Stimulated activated CD8-positive, alpha-beta memory T cell treated with anti-CD3 and anti-CD28 coated beads, Interleukin-15, amount 100 ng/mL, for 4 hours (primary cell): ENCODE measurements around the gene RASSF6.
"Not testable (repeated sequence)": the region's sequence is repeated elsewhere in the genome, so short reads cannot be mapped to it uniquely, and the experiment has no call there.

ENCODE experiments used
- DNase-seq, 2 donors: peaks; one replicate each; pipeline ENCODE4 v3.0.0-alpha.2; 2020; ENCODE audit warnings: low read depth in 2 of 2

RASSF6 gene

GRCh38 chr4:73612032-73612431 lies 8.2 kb downstream of the RASSF6 start:
- no peak for DNase-seq

- DNase-seq: no peak
Observed at GRCh38 chr4:73609706-73610105, 10.5 kb downstream of the RASSF6 start.

GRCh38 chr4:73608689-73609594 lies 11.3 kb downstream of the RASSF6 start:
- no peak for DNase-seq

DNA sequence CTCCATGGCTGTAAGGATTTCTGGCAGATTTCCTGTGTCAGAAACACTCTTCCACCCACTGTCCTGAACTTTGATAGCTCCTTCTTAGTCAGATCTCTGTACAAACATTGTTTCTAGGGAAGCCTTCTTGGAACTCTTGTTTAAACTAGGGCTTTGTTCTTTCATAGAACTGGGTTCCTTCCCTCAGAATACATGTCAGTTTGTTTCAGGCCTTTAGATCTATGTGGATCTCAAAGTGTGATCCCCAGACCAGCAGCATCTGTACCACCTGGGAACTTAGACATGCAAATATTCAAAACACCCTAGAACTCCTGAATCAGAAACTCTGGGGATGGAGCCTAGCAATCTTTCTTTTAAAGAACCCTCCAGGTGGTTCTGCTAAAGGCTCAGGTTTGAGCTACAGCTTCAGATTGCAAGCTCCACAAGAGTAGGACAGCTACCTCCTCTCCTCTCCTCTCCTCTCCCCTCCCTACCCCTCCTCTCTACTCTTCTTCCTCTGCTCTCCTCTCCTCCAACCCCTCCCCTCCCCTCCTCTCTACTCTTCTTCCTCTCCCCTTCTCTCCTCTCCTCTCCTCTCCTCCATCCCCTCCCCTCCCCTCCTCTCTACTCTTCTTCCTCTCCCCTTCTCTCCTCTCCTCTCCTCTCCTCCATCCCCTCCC lies 12.7 kb downstream of the RASSF6 start:
- no peak for DNase-seq

- no peak for DNase-seq
Observed at GRCh38 chr4:73606465-73606974, 13.7 kb downstream of the RASSF6 start.

GRCh38 chr4:73603854-73604584 lies 16.2 kb downstream of the RASSF6 start:
- no peak for DNase-seq

GRCh38 chr4:73603271-73603710 lies 16.9 kb downstream of the RASSF6 start:
- DNase-seq: no peak

GRCh38 chr4:73600954-73601353 lies 19.3 kb downstream of the RASSF6 start:
- DNase-seq: no peak

GRCh38 chr4:73599182-73599581 lies 21.1 kb downstream of the RASSF6 start:
- no peak for DNase-seq

DNA sequence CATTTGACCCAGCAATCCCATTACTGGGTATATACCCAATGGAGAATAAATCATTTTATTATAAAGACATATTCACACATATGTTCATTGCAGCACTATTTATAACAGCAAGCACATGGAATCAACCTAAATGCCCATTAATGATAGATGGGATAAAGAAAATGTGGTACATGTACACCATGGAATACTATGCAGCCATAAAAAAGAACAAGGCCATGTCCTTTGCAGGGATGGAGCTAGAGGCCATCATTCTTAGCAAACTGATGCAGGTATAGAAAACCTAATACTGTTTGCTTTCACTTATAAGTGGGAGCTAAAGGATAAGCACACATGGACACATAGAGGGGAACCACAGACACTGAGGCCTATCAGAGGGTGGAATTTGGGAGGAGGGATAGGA lies 22.6 kb downstream of the RASSF6 start:
- no peak for DNase-seq

GRCh38 chr4:73597183-73597582 lies 23.1 kb downstream of the RASSF6 start:
- DNase-seq: not testable (repeated sequence)

DNA sequence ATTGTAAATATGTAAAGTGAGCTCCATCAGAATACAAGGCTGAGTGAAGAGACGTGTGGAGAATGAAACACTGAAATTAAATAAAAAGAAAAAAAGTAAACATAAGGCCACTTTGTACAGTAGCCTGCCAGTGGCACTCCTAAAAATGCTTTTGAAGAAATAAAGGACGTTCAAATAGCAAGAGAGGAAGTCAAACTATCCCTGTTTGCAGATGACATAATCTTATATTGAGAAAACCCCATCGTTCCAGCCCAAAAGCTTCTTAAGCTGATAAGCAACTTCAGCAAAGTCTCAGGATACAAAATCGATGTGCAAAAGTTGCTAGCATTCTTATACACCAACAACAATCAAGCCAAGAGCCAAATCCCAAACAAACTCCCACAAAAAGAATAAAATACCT lies 24.2 kb downstream of the RASSF6 start:
- no peak for DNase-seq

GRCh38 chr4:73593631-73594241 lies 26.5 kb downstream of the RASSF6 start:
- no peak for DNase-seq

GRCh38 chr4:73589887-73590801 lies 30.1 kb downstream of the RASSF6 start:
- DNase-seq: no peak

- no peak for DNase-seq
Observed at GRCh38 chr4:73589261-73589847, 30.9 kb downstream of the RASSF6 start.

DNA sequence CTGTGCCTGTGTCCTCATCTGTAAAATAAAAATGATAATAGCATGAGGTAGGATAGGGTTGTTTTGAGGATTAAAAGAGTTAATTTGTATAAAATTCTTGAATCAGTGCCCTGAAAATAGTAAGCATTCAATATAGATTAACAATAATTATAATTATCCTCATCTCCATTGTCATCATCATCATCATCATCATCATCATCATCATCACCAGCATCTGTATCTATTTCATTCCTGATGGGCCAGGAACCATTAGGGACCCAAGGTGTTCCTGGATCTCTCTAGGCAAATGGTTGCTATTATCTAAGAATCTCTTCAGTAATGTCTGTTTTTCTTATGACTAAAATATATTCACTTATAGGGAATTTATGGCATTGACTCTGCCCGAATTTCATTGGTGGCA lies 31.6 kb downstream of the RASSF6 start:
- DNase-seq: no peak

GRCh38 chr4:73586666-73587065 lies 33.6 kb downstream of the RASSF6 start:
- DNase-seq: no peak

- DNase-seq: no peak
Observed at GRCh38 chr4:73586040-73586439, 34.2 kb downstream of the RASSF6 start.

DNA sequence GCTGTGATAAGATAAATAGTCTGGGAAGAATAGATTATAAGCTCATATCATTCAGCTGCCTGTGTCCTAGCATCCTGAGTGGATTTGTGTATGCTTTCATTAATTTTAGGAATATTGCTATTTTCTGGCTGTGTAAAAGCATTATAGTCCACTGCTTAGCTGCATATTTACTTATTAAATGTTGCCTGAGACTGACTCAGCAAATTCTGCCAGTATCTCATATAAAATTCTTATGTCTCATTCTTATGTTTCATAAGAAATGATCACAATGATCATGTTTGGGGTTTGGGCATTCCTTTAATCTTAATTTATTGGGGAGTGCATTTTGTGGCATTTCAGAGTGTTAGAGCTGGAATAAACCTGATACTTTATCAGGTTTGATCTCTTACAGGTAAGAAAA lies 34.9 kb downstream of the RASSF6 start:
- no peak for DNase-seq

DNA sequence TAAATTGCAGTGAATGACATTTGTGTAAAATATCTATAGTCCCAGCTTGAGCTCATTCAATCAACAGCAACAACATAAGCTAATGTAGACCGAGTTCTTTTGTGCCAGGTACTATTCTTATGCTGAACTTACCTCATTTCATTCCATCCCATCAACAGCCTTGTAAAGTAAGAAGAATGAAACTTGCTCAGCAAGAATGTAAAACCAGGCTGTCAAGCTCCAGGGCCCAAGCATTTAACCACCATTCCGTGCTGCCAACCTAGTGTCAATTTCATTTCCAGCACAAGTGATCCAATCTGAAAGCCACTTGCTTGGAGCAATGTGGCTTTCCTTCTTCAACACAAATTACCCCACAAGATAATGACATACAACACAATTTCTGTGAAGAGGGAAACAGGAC lies 36.6 kb downstream of the RASSF6 start:
- no peak for DNase-seq
